Measurements from ENCODE around the gene PYDC1.

PYDC1 gene

GRCh38 chr16:31186176-31186575, 30.8 kb downstream of the PYDC1 start:
- H3K36me3 ChIP-seq (ENCODE audit: control insufficient read depth, insufficient read depth, low read length), result peaks cover 49% of the 10 kb centered on the region
- no peak for DNase-seq (ENCODE audit: extremely low read depth, insufficient read length)
- no peak overlapping the region for H3K4me3 ChIP-seq (replicated peaks; ENCODE audit: low read depth, low read length)
- no peaks in the 10 kb centered on the region for H3K27me3 ChIP-seq (replicated peaks; ENCODE audit: control insufficient read depth, insufficient read depth, low read length)
- TF ChIP-seq CTCF (IDR thresholded peaks at IDR 0.05; ENCODE audit: insufficient read depth, low read length, poor library complexity, severe bottlenecking), result no peak

- no peak for DNase-seq (ENCODE audit: extremely low read depth, insufficient read length)
- Histone ChIP-seq H3K27me3 (replicated peaks; ENCODE audit: control insufficient read depth, insufficient read depth, low read length) (no peaks in the 10 kb centered on the region), H3K36me3 (ENCODE audit: control insufficient read depth, insufficient read depth, low read length) (peaks cover 42% of the 10 kb centered on the region), H3K4me3 (replicated peaks; ENCODE audit: low read depth, low read length) (no peak overlapping the region)
- no peak for TF ChIP-seq CTCF (IDR thresholded peaks at IDR 0.05; ENCODE audit: insufficient read depth, low read length, poor library complexity, severe bottlenecking)
These were observed 31.6 kb downstream of the PYDC1 start for GRCh38 chr16:31185339-31185738.

- H3K27me3 ChIP-seq (replicated peaks; ENCODE audit: control insufficient read depth, insufficient read depth, low read length), result no peaks in the 10 kb centered on the region
- TF ChIP-seq CTCF (IDR thresholded peaks at IDR 0.05; ENCODE audit: insufficient read depth, low read length, poor library complexity, severe bottlenecking), result no peak
- H3K36me3 ChIP-seq (ENCODE audit: control insufficient read depth, insufficient read depth, low read length), result peaks cover 39% of the 10 kb centered on the region
- no peak overlapping the region for H3K4me3 ChIP-seq (replicated peaks; ENCODE audit: low read depth, low read length)
- no peak for DNase-seq (ENCODE audit: extremely low read depth, insufficient read length)
These were observed 32.0 kb downstream of the PYDC1 start for GRCh38 chr16:31184888-31185287.

- no peak overlapping the region for H3K4me3 ChIP-seq (replicated peaks; ENCODE audit: low read depth, low read length)
- TF ChIP-seq CTCF (IDR thresholded peaks at IDR 0.05; ENCODE audit: insufficient read depth, low read length, poor library complexity, severe bottlenecking), result no peak
- H3K36me3 ChIP-seq (ENCODE audit: control insufficient read depth, insufficient read depth, low read length), result peaks cover 35% of the 10 kb centered on the region
- DNase-seq (ENCODE audit: extremely low read depth, insufficient read length), result no peak
- H3K27me3 ChIP-seq (replicated peaks; ENCODE audit: control insufficient read depth, insufficient read depth, low read length), result no peaks in the 10 kb centered on the region
These were observed 33.2 kb downstream of the PYDC1 start for GRCh38 chr16:31183432-31184428.

DNA sequence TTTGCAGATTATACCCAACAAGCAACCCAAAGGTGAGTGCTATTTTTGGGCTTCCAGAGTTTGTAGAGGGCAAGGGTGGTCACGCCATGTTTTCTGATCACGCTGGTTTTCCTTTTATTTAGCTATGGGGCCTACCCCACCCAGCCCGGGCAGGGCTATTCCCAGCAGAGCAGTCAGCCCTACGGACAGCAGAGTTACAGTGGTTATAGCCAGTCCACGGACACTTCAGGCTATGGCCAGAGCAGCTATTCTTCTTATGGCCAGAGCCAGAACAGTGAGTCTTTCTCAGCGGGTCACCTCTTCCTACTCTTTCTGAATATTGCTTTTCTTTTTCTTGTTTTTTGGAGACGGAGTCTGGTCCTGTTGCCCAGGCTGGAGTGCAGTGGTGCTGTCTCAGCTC, 34.5 kb downstream of the PYDC1 start:
- Histone ChIP-seq H3K27me3 (replicated peaks; ENCODE audit: control insufficient read depth, insufficient read depth, low read length) (no peaks in the 10 kb centered on the region), H3K36me3 (ENCODE audit: control insufficient read depth, insufficient read depth, low read length) (peaks cover 27% of the 10 kb centered on the region), H3K4me3 (replicated peaks; ENCODE audit: low read depth, low read length) (peak overlapping the region; percentile 92)
- no peak for TF ChIP-seq CTCF (IDR thresholded peaks at IDR 0.05; ENCODE audit: insufficient read depth, low read length, poor library complexity, severe bottlenecking)
- no peak for DNase-seq (ENCODE audit: extremely low read depth, insufficient read length)

Measured in GM06990 (cell line).